OCI-LY7 (cell line): ENCODE results near the gene TTI1. TPM values are rescaled to one million over a fixed set of nuclear protein-coding genes. Genes with fewer than 3 reads are reported as not detected.

Source experiments
- BruUV-seq: library from RNA; stranded (reverse); fragments of 400-500 nt; replicated peaks from 2 replicates; lab custom pipeline; 2021; lab: Mats Ljungman, UMichigan
- CTCF ChIA-PET: fragments of 300-600 bp; sonication (Branson Sonifier 250); formaldehyde crosslinking; loops from one replicate; lab custom pipeline; 2022; ENCODE audit warnings: antibody characterized with exemption; ENCODE audit not compliant: unreplicated experiment; lab: Charles Lee
- POLR2A ChIA-PET: fragments of 300-600 bp; sonication (Branson Sonifier 250); formaldehyde crosslinking; loops from one replicate; lab custom pipeline; 2022; ENCODE audit warnings: antibody characterized with exemption; lab: Charles Lee
- DNase-seq: peaks from one replicate; pipeline ENCODE4 v3.0.0-alpha.2; 2015; ENCODE audit warnings: low spot score
- H2AFZ ChIP-seq: fragments of 200-600 bp; sonication (generic), shearing (Covaris generic); 2 replicates; pipeline ENCODE4 v1.6.1; 2014; ENCODE audit warnings: mild to moderate bottlenecking, antibody characterized with exemption, low read length, moderate library complexity
- H3K27ac ChIP-seq: fragments of 200-600 bp; sonication (generic); 2 replicates; pipeline ENCODE4 v1.5.1; 2014; ENCODE audit warnings: mixed run types, low read depth, mild to moderate bottlenecking, moderate library complexity, low read length, inconsistent platforms; ENCODE audit not compliant: poor library complexity, severe bottlenecking
- H3K36me3 ChIP-seq: fragments of 200-600 bp; sonication (generic); 2 replicates; pipeline ENCODE4 v1.6.1; 2014; ENCODE audit warnings: mild to moderate bottlenecking, antibody characterized with exemption, low read length, moderate library complexity, mixed read lengths; ENCODE audit not compliant: insufficient read depth
- H3K4me1 ChIP-seq: fragments of 200-600 bp; sonication (generic); 2 replicates; pipeline ENCODE4 v1.5.1; 2014; ENCODE audit warnings: mild to moderate bottlenecking, low read length; ENCODE audit not compliant: insufficient read depth, poor library complexity, severe bottlenecking
- H3K4me2 ChIP-seq: fragments of 200-600 bp; sonication (generic); 2 replicates; pipeline ENCODE4 v1.6.1; 2014; ENCODE audit warnings: mild to moderate bottlenecking, low read length
- H3K4me3 ChIP-seq: fragments of 200-600 bp; sonication (generic); 2 replicates; pipeline ENCODE4 v1.5.1; 2014; ENCODE audit warnings: mild to moderate bottlenecking, low read depth, low read length; ENCODE audit not compliant: poor library complexity, severe bottlenecking
- H3K79me2 ChIP-seq: fragments of 200-600 bp; sonication (generic); 2 replicates; pipeline ENCODE4 v1.6.1; 2016; ENCODE audit warnings: low read depth, mild to moderate bottlenecking, low read length, moderate library complexity, mixed read lengths; ENCODE audit not compliant: insufficient read depth
- H3K9me2 ChIP-seq: fragments of 200-600 bp; sonication (generic); 2 replicates; pipeline ENCODE4 v1.6.1; 2016; ENCODE audit warnings: mild to moderate bottlenecking, low read length, mixed read lengths; ENCODE audit not compliant: insufficient read depth
- H3K9me3 ChIP-seq: fragments of 200-600 bp; sonication (generic); 2 replicates; pipeline ENCODE4 v1.6.1; 2014; ENCODE audit warnings: mild to moderate bottlenecking, mixed run types, low read length, mixed read lengths
- H4K20me1 ChIP-seq: fragments of 200-600 bp; sonication (generic); 2 replicates; pipeline ENCODE4 v1.6.1; 2014; ENCODE audit warnings: mild to moderate bottlenecking, antibody characterized with exemption, low read length, moderate library complexity, mixed read lengths; ENCODE audit not compliant: insufficient read depth
- CTCF ChIP-seq: fragments of 200-600 bp; sonication (generic); conservative IDR thresholded peaks from 2 replicates; pipeline ENCODE4 v1.5.1; 2014; ENCODE audit warnings: mild to moderate bottlenecking, antibody characterized with exemption, low read length, moderate library complexity, mixed read lengths
- EZH2phosphoT487 ChIP-seq: fragments of 200-600 bp; sonication (generic); IDR thresholded peaks from 2 replicates; pipeline ENCODE4 v1.6.1; 2018; ENCODE audit warnings: low read depth, borderline replicate concordance, mild to moderate bottlenecking, mixed run types, antibody characterized with exemption, low read length, moderate library complexity, mixed read lengths
- intact Hi-C: fragments of 100-400 bp; cut with micrococcal nuclease; formaldehyde crosslinking; loops from one replicate; pipeline ENCODE4 v1.10.0; 2022; ENCODE audit not compliant: unreplicated experiment
- total RNA-seq, 2 experiments: library from RNA; depleted of rRNA in 1 of 2; stranded (reverse); fragments of >200 nt in 1 of 2; shearing (Covaris generic) in 1 of 2; gene quantifications; 2 replicates each; pipeline ENCODE4 v1.2.3, GENCODE V29; 2014 to 2022

The TTI1 gene
- total RNA-seq, 2 experiments from 2014 or later: 22.4 to 28.7 TPM

GRCh38 chr20:38004416-38004815 is 28.8 kb downstream of the TTI1 start:
- ChIA-PET CTCF (no interaction called here), POLR2A (no interaction called here)
- no peak overlapping the region for H3K4me3 ChIP-seq
- no TSS peak for BruUV-seq
- DNase-seq: no peak
- peaks cover 79% of the 10 kb centered on the region for H3K36me3 ChIP-seq
- H3K9me3 ChIP-seq: no peaks in the 10 kb centered on the region
- H2AFZ ChIP-seq: no peak overlapping the region
- H4K20me1 ChIP-seq: 0 out of 2 replicates have a peak, but pooled peaks cover 3% of the 10 kb centered on the region
- H3K4me1 ChIP-seq: no peaks in the 10 kb centered on the region
- no peaks in the 10 kb centered on the region; the same call in 1 of the 2 replicates for H3K79me2 ChIP-seq
- no peak overlapping the region for H3K4me2 ChIP-seq
- intact Hi-C loops: no loop called here
- no peak overlapping the region for H3K27ac ChIP-seq
- no peak for TF ChIP-seq EZH2phosphoT487
- TF ChIP-seq CTCF: no peak
- no peaks in the 10 kb centered on the region for H3K9me2 ChIP-seq

- ChIA-PET CTCF (no interaction called here), POLR2A (no interaction called here)
- Histone ChIP-seq H3K9me3 (no peaks in the 10 kb centered on the region), H3K79me2 (no peaks in the 10 kb centered on the region; the same call in 1 of the 2 replicates), H3K9me2 (no peaks in the 10 kb centered on the region), H4K20me1 (no peaks in the 10 kb centered on the region), H3K4me1 (no peaks in the 10 kb centered on the region), H3K4me2 (no peak overlapping the region), H3K4me3 (no peak overlapping the region), H3K36me3 (peaks cover 82% of the 10 kb centered on the region), H2AFZ (no peak overlapping the region), H3K27ac (no peak overlapping the region)
- TF ChIP-seq EZH2phosphoT487: no peak
- TF ChIP-seq CTCF: no peak
- no peak for DNase-seq
- no TSS peak for BruUV-seq
- intact Hi-C loops: no loop called here
Observed at GRCh38 chr20:38002422-38002821, 30.8 kb downstream of the TTI1 start.

- Histone ChIP-seq H3K4me1 (no peaks in the 10 kb centered on the region), H3K4me3 (no peak overlapping the region), H3K9me2 (no peaks in the 10 kb centered on the region), H4K20me1 (no peaks in the 10 kb centered on the region), H3K27ac (no peak overlapping the region), H3K9me3 (no peaks in the 10 kb centered on the region), H3K79me2 (no peaks in the 10 kb centered on the region; the same call in 1 of the 2 replicates), H2AFZ (no peak overlapping the region), H3K36me3 (peaks cover 86% of the 10 kb centered on the region), H3K4me2 (no peak overlapping the region)
- intact Hi-C loops: no loop called here
- CTCF ChIA-PET: no interaction called here
- no peak for DNase-seq
- no TSS peak for BruUV-seq
- POLR2A ChIA-PET: no interaction called here
- no peak for TF ChIP-seq CTCF
Observed at GRCh38 chr20:38001981-38002380, 31.3 kb downstream of the TTI1 start.
